Measurements from ENCODE around the gene GHRL. TPM values are rescaled to one million over a fixed set of nuclear protein-coding genes. Genes with fewer than 3 reads are reported as not detected.
"Not testable (repeated sequence)": the region's sequence is repeated elsewhere in the genome, so short reads cannot be mapped to it uniquely, and the experiment has no call there.

Gene GHRL
- total RNA-seq, 2 experiments from 2014 or later: 1.1 to 3.2 TPM

DNA sequence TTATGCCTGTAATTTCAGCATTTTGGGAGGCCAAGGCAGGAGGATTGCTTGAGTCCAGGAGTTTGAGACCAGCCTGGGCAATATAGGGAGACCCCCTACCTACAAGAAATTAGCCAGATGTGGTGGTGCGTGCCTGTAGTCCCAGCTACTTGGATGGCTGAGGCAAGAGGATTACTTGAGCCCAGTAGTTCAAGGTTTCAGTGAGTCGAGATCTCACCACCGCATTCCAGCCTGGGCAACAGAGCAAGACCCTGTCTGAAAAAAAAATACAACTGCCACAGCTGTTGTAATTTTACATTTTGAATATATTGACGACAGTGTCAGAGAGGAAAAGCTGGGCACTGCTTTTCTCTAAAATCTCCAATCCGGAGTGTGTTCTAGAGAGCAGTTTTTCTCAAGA, 23.3 kb downstream of the GHRL start:
- no peaks in the 10 kb centered on the region for H3K27me3 Mint-ChIP-seq
- peaks cover 74% of the 10 kb centered on the region for H3K4me1 ChIP-seq (ENCODE audit: insufficient read depth, low read length)

DNA sequence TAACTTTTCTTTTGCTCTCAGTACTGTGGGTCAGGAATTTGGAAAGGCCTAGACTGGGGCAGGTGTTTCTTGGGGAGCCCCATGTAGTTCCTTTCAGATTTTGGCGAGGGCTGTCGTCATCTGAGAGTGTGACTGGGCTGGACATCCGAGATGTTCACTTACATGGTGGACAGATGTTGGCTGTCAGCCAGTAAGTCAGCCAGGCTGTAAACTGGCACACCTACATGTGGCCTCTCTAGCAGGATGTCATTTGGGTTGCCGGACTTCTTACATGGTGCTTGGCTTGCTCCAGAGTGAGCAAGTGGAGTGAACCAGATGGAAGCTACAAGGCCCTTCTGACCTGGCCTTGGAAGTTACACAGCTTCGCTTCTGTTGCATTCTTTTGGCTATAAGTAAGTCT, 23.8 kb downstream of the GHRL start:
- Histone ChIP-seq H3K27me3 (ENCODE audit: control insufficient read depth in 1 of 2, insufficient read depth in 2 of 2, low read length in 2 of 2) (no peaks in the 10 kb centered on the region), H3K27ac (ENCODE audit: low read depth in 1 of 2, low read length in 2 of 2) (no peak overlapping the region), H3K9me3 (ENCODE audit: control insufficient read depth in 1 of 2, insufficient read depth in 1 of 2, low read length in 2 of 2) (no peaks in the 10 kb centered on the region), H3K4me3 (ENCODE audit: low read length) (no peak overlapping the region), H3K36me3 (ENCODE audit: insufficient read depth, low read length) (peaks cover 77% of the 10 kb centered on the region), H3K4me1 (ENCODE audit: insufficient read depth, low read length) (peaks cover 75% of the 10 kb centered on the region)
- Mint-ChIP-seq H3K9me3 (no peaks in the 10 kb centered on the region), H3K27me3 (no peaks in the 10 kb centered on the region), H3K4me1 (ENCODE audit: low read depth) (peaks cover 71% of the 10 kb centered on the region), H3K36me3 (ENCODE audit: low read depth) (peaks cover 83% of the 10 kb centered on the region), H3K27ac (peak overlapping the region; percentile 57), H3K4me3 (no peak overlapping the region)
- no peak for DNase-seq
- intact Hi-C loops (cut with DNase I, micrococcal nuclease): loop anchor here in 1 of 2 experiments (10.0 kb wide), 2 partner anchors 154 to 244 kb away; partner anchors contain the start of genes BRK1 and FANCD2
- POLR2A ChIA-PET: no interaction called here
- CTCF ChIA-PET: no interaction called here
- no peak for ATAC-seq (ENCODE audit: poor library complexity)
- TF ChIP-seq, protein P1, sequence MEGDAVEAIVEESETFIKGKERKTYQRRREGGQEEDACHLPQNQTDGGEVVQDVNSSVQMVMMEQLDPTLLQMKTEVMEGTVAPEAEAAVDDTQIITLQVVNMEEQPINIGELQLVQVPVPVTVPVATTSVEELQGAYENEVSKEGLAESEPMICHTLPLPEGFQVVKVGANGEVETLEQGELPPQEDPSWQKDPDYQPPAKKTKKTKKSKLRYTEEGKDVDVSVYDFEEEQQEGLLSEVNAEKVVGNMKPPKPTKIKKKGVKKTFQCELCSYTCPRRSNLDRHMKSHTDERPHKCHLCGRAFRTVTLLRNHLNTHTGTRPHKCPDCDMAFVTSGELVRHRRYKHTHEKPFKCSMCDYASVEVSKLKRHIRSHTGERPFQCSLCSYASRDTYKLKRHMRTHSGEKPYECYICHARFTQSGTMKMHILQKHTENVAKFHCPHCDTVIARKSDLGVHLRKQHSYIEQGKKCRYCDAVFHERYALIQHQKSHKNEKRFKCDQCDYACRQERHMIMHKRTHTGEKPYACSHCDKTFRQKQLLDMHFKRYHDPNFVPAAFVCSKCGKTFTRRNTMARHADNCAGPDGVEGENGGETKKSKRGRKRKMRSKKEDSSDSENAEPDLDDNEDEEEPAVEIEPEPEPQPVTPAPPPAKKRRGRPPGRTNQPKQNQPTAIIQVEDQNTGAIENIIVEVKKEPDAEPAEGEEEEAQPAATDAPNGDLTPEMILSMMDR (IDR thresholded peaks at IDR 0.05): no peak

More for the DNA sequence above, 23.3 kb downstream of the GHRL start:
- Histone ChIP-seq H3K27ac (ENCODE audit: low read depth in 1 of 2, low read length in 2 of 2) (no peak overlapping the region), H3K4me3 (ENCODE audit: low read length) (no peak overlapping the region), H3K36me3 (ENCODE audit: insufficient read depth, low read length) (peaks cover 82% of the 10 kb centered on the region), H3K9me3 (ENCODE audit: control insufficient read depth in 1 of 2, insufficient read depth in 1 of 2, low read length in 2 of 2) (no peaks in the 10 kb centered on the region), H3K27me3 (ENCODE audit: control insufficient read depth in 1 of 2, insufficient read depth in 2 of 2, low read length in 2 of 2) (no peaks in the 10 kb centered on the region)
- Mint-ChIP-seq H3K27ac (peak overlapping the region; percentile 57), H3K4me1 (ENCODE audit: low read depth) (peaks cover 71% of the 10 kb centered on the region), H3K36me3 (ENCODE audit: low read depth) (peaks cover 83% of the 10 kb centered on the region), H3K4me3 (no peak overlapping the region), H3K9me3 (no peaks in the 10 kb centered on the region)
- TF ChIP-seq, protein P1 (IDR thresholded peaks at IDR 0.05): no peak
- DNase-seq: no peak
- CTCF ChIA-PET: interaction anchor here (0.8 kb wide), 1 partner anchor 27 kb away, joined by 3 read pairs; no protein-coding TSS in a partner anchor
- intact Hi-C loops (cut with DNase I, micrococcal nuclease): loop anchor here in 1 of 2 experiments (10.0 kb wide), 2 partner anchors 155 to 245 kb away; partner anchors contain the start of genes BRK1 and FANCD2
- POLR2A ChIA-PET: no interaction called here
- no peak for ATAC-seq (ENCODE audit: poor library complexity)

DNA sequence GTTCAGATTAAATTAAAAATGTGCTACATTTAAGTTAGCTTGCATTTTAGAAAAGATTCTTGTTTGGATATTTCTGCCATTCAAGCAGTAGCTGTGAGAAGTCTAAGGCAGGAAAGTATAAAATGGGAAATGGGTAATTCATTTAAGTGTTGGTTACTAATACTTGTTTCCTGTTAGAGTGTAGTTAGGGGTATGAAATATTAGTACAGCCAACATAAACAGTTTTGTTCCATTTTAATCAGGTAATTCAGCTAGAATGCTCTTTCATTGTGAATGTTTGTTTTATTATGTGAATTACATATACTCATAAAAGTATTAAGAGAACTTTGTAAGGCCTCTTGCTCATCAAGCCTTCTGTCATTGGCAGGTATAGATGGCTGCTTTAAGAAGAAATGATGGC, 24.6 kb downstream of the GHRL start:
- no peaks in the 10 kb centered on the region for H3K27me3 Mint-ChIP-seq
- Histone ChIP-seq H3K9me3 (ENCODE audit: control insufficient read depth in 1 of 2, insufficient read depth in 1 of 2, low read length in 2 of 2) (no peaks in the 10 kb centered on the region), H3K4me3 (ENCODE audit: low read length) (no peak overlapping the region), H3K36me3 (ENCODE audit: insufficient read depth, low read length) (peaks cover 69% of the 10 kb centered on the region), H3K27ac (ENCODE audit: low read depth in 1 of 2, low read length in 2 of 2) (peak overlapping the region in 1 of 2 donors; percentile 11), H3K4me1 (ENCODE audit: insufficient read depth, low read length) (peaks cover 73% of the 10 kb centered on the region), H3K27me3 (ENCODE audit: control insufficient read depth in 1 of 2, insufficient read depth in 2 of 2, low read length in 2 of 2) (no peaks in the 10 kb centered on the region)
- H3K4me1 Mint-ChIP-seq (ENCODE audit: low read depth): peaks cover 71% of the 10 kb centered on the region
- H3K4me3 Mint-ChIP-seq: no peak overlapping the region
- no peaks in the 10 kb centered on the region for H3K9me3 Mint-ChIP-seq
- no peak overlapping the region for H3K27ac Mint-ChIP-seq
- no peak for DNase-seq
- ChIA-PET POLR2A (no interaction called here), CTCF (no interaction called here)
- peaks cover 84% of the 10 kb centered on the region for H3K36me3 Mint-ChIP-seq (ENCODE audit: low read depth)
- TF ChIP-seq, protein P1 (IDR thresholded peaks at IDR 0.05): no peak
- intact Hi-C loops (cut with DNase I, micrococcal nuclease): loop anchor here in 1 of 2 experiments (10.0 kb wide), 2 partner anchors 153 to 243 kb away; partner anchors contain the start of genes BRK1 and FANCD2
- no peak for ATAC-seq (ENCODE audit: poor library complexity)

DNA sequence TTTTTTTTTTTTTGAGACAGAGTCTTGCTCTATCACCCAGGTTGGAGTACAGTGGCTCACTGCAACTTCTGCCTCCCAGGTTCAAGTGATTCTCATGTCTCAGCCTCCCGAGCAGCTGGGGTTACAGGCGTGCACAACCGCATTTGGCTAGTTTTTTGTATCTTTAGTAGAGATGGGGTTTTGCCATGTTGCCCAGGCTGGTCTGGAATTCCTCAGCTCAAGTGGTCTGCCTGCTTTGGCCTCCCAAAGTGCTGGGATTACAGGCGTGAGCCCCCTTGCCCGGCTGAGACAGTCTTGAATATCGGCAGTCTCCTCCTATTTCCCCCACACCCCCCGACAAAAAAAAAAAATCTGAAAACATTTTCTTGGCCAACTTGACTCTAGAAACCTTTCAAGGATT, 25.8 kb downstream of the GHRL start:
- peaks cover 70% of the 10 kb centered on the region for H3K4me1 ChIP-seq (ENCODE audit: insufficient read depth, low read length)
- H3K9me3 Mint-ChIP-seq; ATAC-seq (ENCODE audit: poor library complexity); H3K27me3 Mint-ChIP-seq; H3K27ac ChIP-seq (ENCODE audit: low read depth in 1 of 2, low read length in 2 of 2); CTCF ChIA-PET; H3K9me3 ChIP-seq (ENCODE audit: control insufficient read depth in 1 of 2, insufficient read depth in 1 of 2, low read length in 2 of 2); DNase-seq; H3K4me3 ChIP-seq (ENCODE audit: low read length); H3K27me3 ChIP-seq (ENCODE audit: control insufficient read depth in 1 of 2, insufficient read depth in 2 of 2, low read length in 2 of 2); POLR2A ChIA-PET: not testable (repeated sequence)
- H3K4me3 Mint-ChIP-seq: peak overlapping the region; percentile 48
- H3K27ac Mint-ChIP-seq: peak overlapping the region; percentile 77
- H3K4me1 Mint-ChIP-seq (ENCODE audit: low read depth): peaks cover 74% of the 10 kb centered on the region
- peaks cover 83% of the 10 kb centered on the region for H3K36me3 Mint-ChIP-seq (ENCODE audit: low read depth)
- peaks cover 68% of the 10 kb centered on the region for H3K36me3 ChIP-seq (ENCODE audit: insufficient read depth, low read length)
- intact Hi-C loops (cut with DNase I, micrococcal nuclease): loop anchor here in 1 of 2 experiments (10.0 kb wide), 2 partner anchors 152 to 242 kb away; partner anchors contain the start of genes BRK1 and FANCD2
